Fibroblast of villous mesenchyme (primary cell): ENCODE results near the gene ASH1L. TPM values are rescaled to one million over a fixed set of nuclear protein-coding genes. Genes with fewer than 3 reads are reported as not detected.

Experiments used
- DNase-seq: peaks from one replicate; pipeline ENCODE4 v3.0.0-alpha.2; 2010; ENCODE audit warnings: low read depth
- H3K4me3 ChIP-seq: 2 replicates; pipeline ENCODE4 v1.5.1; 2011; ENCODE audit warnings: low read depth, mild to moderate bottlenecking, low read length
- CTCF ChIP-seq: IDR thresholded peaks from 2 replicates; pipeline ENCODE4 v1.5.1; 2012; ENCODE audit warnings: low read depth, mild to moderate bottlenecking, low read length; ENCODE audit not compliant: insufficient read depth
- total RNA-seq: library from RNA; depleted of rRNA; stranded (reverse); fragments of >200 nt; gene quantifications from 2 replicates; pipeline ENCODE4 v1.2.3, GENCODE V29; 2012

The ASH1L gene
- total RNA-seq, 1 donor: 43.2 TPM

DNA sequence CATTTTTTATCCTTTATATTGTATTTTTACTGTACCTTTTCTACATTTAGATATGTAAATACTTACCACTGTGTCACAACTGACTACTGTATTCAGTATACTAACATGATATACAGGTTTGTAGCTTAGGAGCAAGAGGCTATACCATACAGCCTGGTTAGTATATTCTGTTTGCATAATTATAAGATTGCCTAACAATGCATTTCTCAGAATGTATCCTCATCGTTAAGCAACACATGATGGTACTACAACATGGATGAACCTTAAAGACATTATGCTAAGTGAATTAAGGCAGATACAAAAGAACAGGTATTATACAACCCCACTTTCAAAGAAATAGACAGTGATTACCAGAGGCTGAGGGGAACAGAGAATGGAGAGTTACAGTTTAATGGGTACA, 179.2 kb downstream of the ASH1L start:
- no peak for TF ChIP-seq CTCF
- no peak overlapping the region for H3K4me3 ChIP-seq
- DNase-seq: no peak

DNA sequence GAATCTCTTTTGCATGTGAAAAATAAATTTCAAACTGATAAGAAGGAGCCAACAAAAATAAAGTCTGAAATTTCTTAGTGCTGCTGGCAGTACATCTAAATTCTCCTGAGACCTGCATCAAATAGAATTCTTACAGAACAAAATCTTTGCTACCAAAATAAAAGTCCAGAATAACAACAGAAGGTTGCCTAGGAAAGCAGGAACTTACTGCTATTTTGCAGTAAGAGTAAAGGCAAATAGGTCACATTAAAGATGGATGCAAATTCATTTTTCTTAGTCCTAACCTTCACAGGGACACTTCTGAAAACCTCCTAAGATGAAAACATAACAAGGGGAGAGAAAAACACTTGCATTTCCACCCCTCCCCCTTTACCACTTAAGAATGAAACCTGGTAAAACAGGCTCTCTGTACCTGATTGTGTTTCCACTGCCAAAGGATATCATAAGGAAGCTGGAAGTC, 182.9 kb downstream of the ASH1L start:
- no peak for TF ChIP-seq CTCF
- peak; percentile 25 for DNase-seq
- H3K4me3 ChIP-seq: no peak overlapping the region

GRCh38 chr1:155379180-155379579, 183.4 kb downstream of the ASH1L start:
- no peak overlapping the region for H3K4me3 ChIP-seq
- DNase-seq: no peak
- TF ChIP-seq CTCF: no peak

DNA sequence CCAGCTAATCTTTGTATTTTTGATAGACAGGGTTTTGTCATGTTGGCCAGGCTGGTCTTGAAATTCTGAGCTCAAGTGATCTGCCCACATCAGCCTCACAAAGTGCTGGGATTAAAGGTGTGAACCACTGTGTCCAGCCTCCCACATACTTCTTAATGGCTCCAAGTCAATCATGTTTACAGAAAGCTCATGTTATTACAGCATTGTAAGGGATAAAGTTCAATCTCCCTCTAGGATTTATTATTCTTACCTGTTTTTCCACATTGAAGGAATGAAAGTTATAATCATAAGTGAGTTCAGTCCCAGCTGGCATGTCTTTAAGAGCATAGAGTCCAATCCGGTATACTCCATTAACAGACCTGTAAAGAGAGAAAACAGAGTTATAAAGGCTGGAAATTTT, 202.6 kb downstream of the ASH1L start:
- TF ChIP-seq CTCF: no peak
- no peak overlapping the region for H3K4me3 ChIP-seq
- DNase-seq: no peak

DNA sequence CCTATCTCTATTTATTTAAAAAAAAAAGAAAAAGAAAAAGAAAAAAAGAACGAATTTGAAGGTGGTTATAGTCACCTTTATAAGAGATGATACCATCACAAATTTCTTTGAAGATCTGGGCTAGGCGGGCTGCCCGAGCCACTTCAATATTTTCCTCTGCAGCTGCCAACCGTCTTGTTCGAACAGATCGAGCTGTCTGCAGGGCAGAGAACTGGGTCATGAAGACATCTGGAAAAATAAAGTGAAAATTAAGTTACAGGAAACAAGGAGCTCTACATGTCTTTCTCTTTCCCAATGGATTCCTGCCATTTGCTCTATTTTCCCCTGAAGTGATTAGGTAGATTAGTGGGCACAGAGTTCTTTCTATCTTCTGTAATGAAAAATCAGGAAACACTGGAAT, 210.0 kb downstream of the ASH1L start:
- no peak overlapping the region for H3K4me3 ChIP-seq
- DNase-seq: no peak
- no peak for TF ChIP-seq CTCF

DNA sequence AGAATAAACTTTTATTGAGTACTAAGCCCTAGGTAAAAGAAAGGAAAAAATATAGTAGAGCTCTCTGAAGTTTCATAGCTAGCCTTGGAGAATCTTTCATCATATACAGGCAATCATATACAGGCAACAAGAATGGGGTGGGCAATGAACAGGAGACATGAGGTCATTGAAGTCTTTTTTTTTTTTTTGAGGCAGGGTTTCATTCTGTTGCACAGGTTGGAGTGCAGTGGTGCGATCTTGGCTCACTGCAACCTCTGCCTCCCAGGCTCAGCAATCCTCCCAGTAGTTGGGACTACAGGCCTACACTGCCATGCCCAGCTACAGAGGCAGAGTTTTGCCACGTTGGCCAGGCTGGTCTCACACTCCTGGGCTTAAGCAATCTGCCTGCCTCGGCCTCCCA, 219.8 kb downstream of the ASH1L start:
- TF ChIP-seq CTCF: no peak
- DNase-seq: no peak
- H3K4me3 ChIP-seq: no peak overlapping the region

- TF ChIP-seq CTCF: no peak
- H3K4me3 ChIP-seq: no peak overlapping the region
- DNase-seq: peak; percentile 44
Observed at GRCh38 chr1:155339515-155340097, 223.0 kb downstream of the ASH1L start.
